Measurements from ENCODE around the gene HSP90AA1.
"Not testable (repeated sequence)": the region's sequence is repeated elsewhere in the genome, so short reads cannot be mapped to it uniquely, and the experiment has no call there.

Gene HSP90AA1

DNA sequence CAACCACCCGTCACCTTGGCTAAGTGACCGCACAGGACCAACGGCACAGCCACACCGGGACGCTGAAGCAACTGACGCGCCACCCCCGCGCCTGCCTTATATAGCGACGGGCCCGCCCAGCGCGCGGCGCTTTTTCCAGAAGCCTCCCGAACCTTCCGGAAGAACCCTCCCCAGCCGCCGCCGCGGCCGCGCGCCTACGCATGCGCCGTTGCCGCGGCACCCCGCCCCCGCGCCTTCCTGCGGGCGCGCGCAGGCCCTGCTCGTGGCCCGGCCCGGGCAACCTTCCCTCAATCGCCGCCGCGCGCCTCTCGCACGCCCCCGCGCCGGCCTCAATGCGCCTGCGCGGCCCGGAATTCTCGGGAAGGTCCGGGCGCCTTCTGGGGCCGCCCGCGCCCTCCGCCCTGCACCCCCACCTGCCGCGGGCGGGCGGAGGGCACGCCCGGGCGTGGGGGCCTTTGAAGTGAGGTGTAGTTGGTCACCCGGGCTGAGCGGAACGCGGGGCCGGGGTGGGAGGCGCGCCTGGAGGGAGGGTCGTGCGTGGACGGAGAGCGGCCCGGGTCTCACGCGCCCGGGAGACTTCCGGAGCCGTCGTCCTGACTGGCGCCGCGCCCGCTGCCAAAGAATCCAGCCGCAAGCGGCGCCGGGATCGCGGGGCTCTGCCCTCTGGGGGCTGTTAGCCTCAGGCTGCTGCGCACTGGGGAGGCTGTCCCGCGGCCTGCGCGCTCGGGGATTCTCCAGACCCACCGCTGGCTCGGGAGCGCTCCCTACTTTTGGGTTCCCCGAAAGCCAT is at the start of gene HSP90AA1:
Gene HSP90AA1, minus strand, starts transcription at position 73 of the 790 bp plus-strand sequence. CDS start 666 bp downstream, outside the sequence.
- Mint-ChIP-seq H3K9me3 (no peaks in the 10 kb centered on the region), H3K4me3 (peak within 1 kb of the TSS; percentile 90 to 99 (median 99)), H3K36me3 (ENCODE audit: low read depth) (peaks cover 39% of the 10 kb centered on the region), H3K27me3 (ENCODE audit: low read depth) (no peaks in the 10 kb centered on the region), H3K27ac (peak within 1 kb of the TSS; percentile 82 to 97 (median 96)), H3K4me1 (peaks cover 55% of the 10 kb centered on the region)
- TF ChIP-seq, protein P1, sequence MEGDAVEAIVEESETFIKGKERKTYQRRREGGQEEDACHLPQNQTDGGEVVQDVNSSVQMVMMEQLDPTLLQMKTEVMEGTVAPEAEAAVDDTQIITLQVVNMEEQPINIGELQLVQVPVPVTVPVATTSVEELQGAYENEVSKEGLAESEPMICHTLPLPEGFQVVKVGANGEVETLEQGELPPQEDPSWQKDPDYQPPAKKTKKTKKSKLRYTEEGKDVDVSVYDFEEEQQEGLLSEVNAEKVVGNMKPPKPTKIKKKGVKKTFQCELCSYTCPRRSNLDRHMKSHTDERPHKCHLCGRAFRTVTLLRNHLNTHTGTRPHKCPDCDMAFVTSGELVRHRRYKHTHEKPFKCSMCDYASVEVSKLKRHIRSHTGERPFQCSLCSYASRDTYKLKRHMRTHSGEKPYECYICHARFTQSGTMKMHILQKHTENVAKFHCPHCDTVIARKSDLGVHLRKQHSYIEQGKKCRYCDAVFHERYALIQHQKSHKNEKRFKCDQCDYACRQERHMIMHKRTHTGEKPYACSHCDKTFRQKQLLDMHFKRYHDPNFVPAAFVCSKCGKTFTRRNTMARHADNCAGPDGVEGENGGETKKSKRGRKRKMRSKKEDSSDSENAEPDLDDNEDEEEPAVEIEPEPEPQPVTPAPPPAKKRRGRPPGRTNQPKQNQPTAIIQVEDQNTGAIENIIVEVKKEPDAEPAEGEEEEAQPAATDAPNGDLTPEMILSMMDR (IDR thresholded peaks at IDR 0.05; ENCODE audit: unreplicated experiment in 3 of 3) = peak in 1 of 3 experiments; percentile 9

DNA sequence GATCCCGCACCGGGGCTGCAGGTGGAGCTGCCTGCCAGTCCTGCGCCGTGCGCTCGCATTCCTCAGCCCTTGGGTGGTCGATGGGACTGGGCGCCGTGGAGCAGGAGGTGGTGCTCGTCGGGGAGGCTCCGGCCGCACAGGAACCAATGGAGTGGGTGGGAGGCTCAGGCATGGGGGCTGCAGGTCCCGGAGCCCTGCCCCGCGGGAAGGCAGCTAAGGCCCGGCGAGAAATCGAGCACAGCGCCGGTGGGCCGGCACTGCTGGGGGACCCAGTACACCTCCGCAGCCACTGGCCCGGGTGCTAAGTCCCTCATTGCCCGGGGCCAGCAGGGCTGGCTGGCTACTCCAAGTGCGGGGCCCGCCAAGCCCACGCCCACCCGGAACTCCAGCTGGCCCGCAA is 48.6 kb upstream of the HSP90AA1 start:
- peaks cover 11% of the 10 kb centered on the region for H3K4me1 Mint-ChIP-seq
- H3K27ac Mint-ChIP-seq; H3K36me3 Mint-ChIP-seq (ENCODE audit: low read depth); H3K27me3 Mint-ChIP-seq (ENCODE audit: low read depth); H3K9me3 Mint-ChIP-seq; H3K4me3 Mint-ChIP-seq: not testable (repeated sequence)

DNA sequence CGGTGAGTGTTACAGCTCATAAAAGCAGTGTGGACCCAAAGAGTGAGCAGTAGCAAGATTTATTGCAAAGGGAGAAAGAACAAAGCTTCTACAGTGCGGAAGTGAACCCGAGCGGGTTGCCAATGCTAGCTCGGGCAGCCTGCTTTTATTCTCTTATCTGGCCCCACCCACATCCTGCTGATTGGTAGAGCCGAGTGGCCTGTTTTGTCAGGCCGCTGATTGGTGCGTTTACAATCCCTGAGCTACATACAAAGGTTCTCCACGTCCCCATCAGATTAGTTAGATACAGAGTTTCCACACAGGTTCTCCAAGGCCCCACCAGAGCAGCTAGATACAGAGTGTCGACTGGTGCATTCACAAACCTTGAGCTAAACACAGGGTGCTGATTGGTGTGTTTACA is 47.9 kb upstream of the HSP90AA1 start:
- H3K4me1 Mint-ChIP-seq = peaks cover 11% of the 10 kb centered on the region
- not testable (repeated sequence) for H3K36me3 Mint-ChIP-seq (ENCODE audit: low read depth); H3K9me3 Mint-ChIP-seq; H3K4me3 Mint-ChIP-seq; H3K27ac Mint-ChIP-seq; H3K27me3 Mint-ChIP-seq (ENCODE audit: low read depth)

DNA sequence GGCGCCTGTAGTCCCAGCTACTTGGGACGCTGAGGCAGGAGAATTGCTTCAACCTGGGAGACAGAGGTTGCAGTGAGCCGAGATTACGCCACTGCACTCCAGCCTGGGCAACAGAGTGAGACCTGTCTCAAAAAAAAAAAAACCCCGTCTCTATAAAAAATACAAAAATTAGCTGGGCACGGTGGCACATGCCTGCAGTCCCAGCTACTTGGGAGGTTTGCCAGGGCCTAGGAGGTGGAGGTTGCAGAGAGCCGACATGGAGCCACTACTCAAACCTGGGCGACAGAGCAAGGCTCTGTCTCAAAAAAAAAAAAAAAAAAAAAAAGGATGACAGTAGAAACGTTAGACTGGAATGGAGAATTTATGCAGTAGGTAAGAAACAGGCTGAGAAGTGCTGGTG is 47.2 kb upstream of the HSP90AA1 start:
- H3K27ac Mint-ChIP-seq; H3K27me3 Mint-ChIP-seq (ENCODE audit: low read depth); H3K9me3 Mint-ChIP-seq; H3K4me3 Mint-ChIP-seq; H3K36me3 Mint-ChIP-seq (ENCODE audit: low read depth): not testable (repeated sequence)
- H3K4me1 Mint-ChIP-seq = peaks cover 10% of the 10 kb centered on the region

DNA sequence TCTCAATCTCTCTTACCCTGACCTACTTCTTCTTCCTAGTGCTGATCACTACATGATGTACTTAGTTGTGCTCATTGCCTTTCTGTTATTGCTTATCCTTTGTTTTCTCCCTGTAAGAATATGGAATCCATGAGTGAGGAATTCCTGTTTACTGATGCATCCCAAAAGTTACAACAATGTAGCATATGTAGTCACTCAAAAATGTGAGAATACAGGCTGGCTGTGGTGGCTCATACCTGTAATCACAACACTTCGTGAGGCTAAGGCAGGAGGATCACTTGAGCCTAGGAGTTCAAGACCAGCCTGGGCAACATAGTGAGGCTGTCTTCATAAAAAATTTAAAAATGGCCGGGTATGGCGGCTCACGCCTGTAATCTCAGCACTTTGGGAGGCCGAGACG is 44.9 kb upstream of the HSP90AA1 start:
- TF ChIP-seq, protein P1 (IDR thresholded peaks at IDR 0.05; ENCODE audit: unreplicated experiment in 3 of 3) = no peak
- Mint-ChIP-seq H3K36me3 (ENCODE audit: low read depth) (peaks cover 6% of the 10 kb centered on the region), H3K27me3 (ENCODE audit: low read depth) (no peaks in the 10 kb centered on the region), H3K4me1 (peaks cover 6% of the 10 kb centered on the region), H3K27ac (no peak overlapping the region), H3K4me3 (no peak overlapping the region), H3K9me3 (no peaks in the 10 kb centered on the region)

DNA sequence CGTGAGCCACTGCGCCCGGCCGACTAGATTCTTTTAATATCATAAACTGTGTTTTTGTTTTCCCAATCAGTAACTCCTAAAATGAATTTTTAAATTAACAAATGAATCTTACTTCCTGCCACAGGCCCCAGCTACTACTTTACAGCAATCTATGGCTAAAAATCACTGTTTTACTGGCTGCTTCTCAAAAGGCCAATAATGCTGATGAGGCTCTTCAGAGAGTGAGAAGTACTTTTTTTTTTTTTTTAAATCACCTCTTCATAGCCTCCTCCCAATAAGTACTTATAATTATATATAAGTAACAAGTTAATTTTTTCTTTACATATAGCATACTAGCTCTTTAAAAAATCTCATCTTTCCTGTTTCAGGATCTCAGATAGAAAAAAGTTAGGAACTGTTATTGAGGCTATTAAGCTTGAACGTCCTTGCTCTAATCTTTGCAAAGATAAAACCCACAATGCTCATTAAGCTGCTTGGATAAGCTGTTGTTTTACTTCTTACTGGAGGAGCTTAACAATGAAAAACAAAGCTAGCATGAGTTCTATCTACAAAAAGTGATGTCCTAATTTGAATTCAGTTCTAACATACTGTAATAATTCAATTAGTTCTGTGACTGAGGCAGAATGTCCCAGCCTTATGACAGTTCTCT is 40.1 kb upstream of the HSP90AA1 start:
- H3K27me3 Mint-ChIP-seq (ENCODE audit: low read depth) = no peaks in the 10 kb centered on the region
- TF ChIP-seq, protein P1 (IDR thresholded peaks at IDR 0.05; ENCODE audit: unreplicated experiment in 3 of 3) = no peak
- no peaks in the 10 kb centered on the region for H3K9me3 Mint-ChIP-seq
- H3K36me3 Mint-ChIP-seq (ENCODE audit: low read depth) = no peaks in the 10 kb centered on the region
- H3K27ac Mint-ChIP-seq = peak overlapping the region; percentile 46 to 93 (median 49)
- no peak overlapping the region for H3K4me3 Mint-ChIP-seq
- H3K4me1 Mint-ChIP-seq = peaks cover 15% of the 10 kb centered on the region

DNA sequence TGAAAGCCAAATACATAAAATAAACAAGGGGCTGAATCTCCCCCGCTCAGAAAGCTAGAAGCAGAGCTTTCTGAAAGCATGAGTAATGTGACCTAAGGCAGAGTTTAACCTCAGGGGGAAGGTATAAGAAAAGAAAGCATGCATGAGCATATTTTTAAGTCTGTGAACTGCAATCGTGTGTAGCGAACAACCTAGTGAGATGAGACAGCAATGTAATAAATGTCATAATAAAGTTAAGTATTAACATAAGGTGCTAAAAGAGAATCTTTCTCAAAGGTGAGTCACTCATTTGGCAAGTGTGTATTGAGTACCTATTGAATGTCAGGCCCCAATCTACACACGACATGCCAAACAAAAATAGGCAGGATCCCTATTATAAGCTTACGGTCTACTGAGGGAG is 38.7 kb upstream of the HSP90AA1 start:
- no peaks in the 10 kb centered on the region for H3K9me3 Mint-ChIP-seq
- no peaks in the 10 kb centered on the region for H3K27me3 Mint-ChIP-seq (ENCODE audit: low read depth)
- peaks cover 15% of the 10 kb centered on the region for H3K4me1 Mint-ChIP-seq
- no peak overlapping the region for H3K4me3 Mint-ChIP-seq
- TF ChIP-seq, protein P1 (IDR thresholded peaks at IDR 0.05; ENCODE audit: unreplicated experiment in 3 of 3) = no peak
- peak overlapping the region; percentile 43 to 93 (median 46) for H3K27ac Mint-ChIP-seq
- H3K36me3 Mint-ChIP-seq (ENCODE audit: low read depth) = no peaks in the 10 kb centered on the region

Measured in nephron (organoid).